HG03571 (cell line): ENCODE measurements around the gene EGFL6.

Source experiments
- ATAC-seq: cut with Tn5 transposase; IDR thresholded peaks from one replicate; pipeline ENCODE4 v1.9.1; 2021; ENCODE audit not compliant: unreplicated experiment

The EGFL6 gene, protein sequence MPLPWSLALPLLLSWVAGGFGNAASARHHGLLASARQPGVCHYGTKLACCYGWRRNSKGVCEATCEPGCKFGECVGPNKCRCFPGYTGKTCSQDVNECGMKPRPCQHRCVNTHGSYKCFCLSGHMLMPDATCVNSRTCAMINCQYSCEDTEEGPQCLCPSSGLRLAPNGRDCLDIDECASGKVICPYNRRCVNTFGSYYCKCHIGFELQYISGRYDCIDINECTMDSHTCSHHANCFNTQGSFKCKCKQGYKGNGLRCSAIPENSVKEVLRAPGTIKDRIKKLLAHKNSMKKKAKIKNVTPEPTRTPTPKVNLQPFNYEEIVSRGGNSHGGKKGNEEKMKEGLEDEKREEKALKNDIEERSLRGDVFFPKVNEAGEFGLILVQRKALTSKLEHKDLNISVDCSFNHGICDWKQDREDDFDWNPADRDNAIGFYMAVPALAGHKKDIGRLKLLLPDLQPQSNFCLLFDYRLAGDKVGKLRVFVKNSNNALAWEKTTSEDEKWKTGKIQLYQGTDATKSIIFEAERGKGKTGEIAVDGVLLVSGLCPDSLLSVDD

DNA sequence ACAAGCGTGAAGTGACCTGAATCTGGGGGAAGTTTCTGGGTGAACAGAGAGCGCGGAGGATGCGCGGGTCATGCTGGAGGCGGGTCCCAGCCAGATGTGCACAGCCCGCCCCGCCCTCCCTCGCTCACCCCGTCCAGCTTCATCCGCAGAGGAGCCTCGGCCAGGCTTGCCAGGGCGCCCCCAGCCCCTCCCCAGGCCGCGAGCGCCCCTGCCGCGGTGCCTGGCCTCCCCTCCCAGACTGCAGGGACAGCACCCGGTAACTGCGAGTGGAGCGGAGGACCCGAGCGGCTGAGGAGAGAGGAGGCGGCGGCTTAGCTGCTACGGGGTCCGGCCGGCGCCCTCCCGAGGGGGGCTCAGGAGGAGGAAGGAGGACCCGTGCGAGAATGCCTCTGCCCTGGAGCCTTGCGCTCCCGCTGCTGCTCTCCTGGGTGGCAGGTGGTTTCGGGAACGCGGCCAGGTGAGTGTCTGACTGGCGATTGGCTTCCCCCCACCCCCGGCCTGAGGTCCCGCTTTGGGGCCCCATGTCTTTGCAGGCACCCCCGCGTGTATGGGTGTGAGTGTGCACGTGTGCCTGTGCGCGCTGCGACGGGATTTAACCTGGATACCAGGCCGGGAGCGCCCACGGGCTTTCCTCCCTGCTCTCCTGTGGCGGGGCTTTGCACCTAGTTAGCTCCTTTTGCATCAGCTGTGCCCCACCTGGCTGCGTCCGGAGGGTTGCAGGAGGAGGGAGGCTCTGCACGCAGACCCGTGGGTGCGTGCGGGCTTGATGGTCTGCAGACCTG, at the start of gene EGFL6:
Gene EGFL6, plus strand, starts transcription at position 123 of the 782 bp plus-strand sequence. Its CDS starts 261 bp downstream, at position 384.
- no peak for ATAC-seq

DNA sequence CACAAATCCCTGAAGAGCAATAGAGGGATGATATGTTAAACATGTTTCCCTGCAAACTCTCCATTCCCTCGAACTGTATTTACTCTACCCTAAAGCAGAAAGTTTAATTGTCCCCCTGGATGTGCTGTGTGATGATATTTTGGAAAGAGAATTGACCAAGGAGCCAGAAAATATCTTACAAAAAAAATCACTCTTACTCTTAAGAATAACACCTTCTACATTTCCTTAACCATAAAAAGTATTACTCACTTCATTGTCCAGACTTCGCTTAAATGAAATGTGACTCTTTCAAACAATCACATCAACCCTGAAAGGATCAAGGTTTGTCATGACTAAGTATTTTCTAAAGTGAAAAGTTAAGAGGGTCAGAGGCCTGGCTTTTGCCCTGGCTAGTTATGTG, 49.0 kb upstream of the EGFL6 start:
- no peak for ATAC-seq

DNA sequence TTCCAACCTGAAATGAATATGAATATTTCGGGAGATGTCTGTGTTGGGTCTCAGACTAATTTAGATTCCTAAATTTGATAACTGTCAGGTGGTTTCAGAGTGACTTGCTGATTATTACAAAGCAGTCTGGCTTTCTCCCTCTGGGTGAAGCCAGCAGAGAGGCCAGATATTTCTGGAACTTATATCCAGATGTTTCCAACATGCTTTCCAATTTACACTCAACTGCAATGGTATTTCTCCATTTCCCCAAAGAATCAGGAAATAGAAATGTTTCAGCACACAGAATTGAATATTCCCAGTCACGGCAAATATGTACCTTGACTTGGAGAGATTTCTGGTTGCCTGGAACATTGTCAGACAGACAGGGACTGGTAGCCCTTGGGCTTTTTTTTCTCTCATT, 48.5 kb upstream of the EGFL6 start:
- ATAC-seq, result no peak

DNA sequence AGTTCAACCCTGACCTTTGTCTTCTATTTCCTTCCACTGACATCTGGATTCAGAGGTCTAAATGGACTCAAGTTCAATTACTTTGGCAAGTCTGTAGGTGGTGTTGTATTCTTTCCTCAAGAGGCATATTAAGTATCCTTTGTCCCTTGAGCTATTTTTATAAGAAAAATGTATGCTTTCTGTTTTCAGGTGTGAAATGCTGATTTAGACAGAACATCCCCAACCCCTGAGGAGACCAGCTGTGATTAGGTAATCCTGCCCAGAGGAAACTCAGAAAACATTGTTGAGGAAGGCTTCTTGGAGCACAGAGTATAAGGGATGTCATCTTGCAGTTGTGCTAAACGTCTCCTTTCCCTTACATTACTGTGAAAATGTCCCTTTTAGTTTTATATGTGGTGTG, 46.6 kb upstream of the EGFL6 start:
- ATAC-seq, result no peak

DNA sequence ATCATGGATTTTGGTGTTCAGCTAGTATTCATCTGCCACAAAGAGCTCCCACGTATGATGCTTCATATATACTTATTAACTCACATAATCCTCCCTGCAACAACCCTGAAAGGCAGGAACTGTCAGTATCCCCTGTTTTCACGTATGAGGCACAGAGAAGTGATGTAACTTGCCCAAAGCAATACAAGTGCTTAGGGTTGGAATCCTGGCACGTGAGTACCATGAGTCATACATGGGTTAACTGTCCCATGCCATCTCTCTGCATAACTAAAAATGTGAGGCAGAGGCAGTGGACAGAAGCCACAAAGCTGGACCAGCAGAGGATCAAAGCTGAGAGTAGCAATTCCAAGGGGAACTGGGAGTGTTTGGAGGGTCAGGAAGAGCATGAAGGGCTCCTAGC, 35.7 kb upstream of the EGFL6 start:
- no peak for ATAC-seq

DNA sequence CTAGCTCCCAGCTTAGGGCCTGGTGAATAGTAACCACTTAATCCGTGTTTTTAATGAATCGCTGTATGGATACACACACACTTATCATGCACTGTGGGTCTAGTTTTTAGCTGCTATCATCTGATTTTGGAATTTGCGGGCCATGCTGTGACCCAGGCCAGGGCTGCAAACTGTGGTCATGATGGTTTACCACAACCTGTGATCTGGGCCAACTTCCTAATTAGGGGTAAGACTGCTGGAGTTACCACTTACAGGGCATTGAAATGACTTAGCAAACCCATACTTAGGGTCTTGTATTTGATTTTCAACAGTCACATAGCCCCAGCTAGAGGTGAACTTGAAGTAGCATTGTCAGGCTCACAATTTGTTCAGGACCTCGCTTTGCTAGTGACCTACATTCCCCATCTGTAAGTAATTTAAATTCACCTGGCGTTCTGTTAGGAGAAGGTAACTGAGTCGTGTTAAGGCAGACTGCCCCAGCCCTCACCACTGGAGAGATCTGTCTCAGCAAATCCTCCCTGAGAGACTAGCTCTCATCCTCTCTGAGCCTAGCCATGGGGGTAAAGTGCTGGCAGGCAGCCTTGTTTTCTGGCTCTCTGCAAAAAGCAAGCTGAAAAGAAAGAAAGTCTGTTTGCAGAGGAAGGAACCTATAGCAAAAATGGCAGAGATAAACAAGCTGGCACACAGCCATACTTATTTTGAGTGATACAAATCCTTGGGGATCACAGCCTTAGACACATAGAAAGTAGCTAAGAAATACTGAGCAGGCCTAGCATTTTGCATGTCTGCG, 33.8 kb upstream of the EGFL6 start:
- ATAC-seq, result no peak

DNA sequence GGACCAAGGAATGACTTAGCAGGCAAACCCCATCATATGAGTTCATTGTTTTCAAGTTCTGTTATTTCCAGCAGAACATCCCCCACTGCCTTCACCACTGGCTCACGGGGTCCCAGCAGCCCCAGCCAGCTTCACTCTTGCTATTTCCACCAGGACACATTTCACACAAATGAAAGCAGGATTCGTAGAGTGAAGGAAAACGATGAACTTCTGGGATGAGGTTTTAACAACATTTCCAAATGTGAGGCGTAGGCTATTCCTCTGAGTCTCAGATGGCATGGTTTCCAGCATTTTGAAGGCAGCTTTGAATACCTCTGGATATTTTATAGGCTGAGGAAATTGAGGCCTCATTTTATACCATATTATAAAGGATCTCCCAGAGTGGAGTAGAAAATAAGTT, 32.9 kb upstream of the EGFL6 start:
- no peak for ATAC-seq

DNA sequence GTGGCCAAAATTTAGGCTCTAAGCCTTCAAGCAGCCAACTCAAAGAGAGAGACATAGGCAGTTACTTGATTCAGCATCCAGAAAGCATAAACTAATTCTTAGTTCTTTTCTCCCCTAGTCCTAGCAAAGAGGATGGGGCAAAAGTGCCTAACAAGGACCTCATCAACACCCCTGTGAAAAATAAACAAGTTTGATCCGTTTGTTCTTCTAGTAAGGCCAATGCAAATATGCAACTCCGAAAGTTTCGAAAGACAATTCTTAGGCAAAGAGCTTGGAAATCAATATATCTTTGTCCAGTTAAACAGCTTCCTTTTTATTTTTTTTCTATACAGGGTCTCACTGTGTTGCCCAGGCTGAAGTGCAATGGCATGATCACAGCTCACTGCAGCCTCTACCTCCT, 31.0 kb upstream of the EGFL6 start:
- no peak for ATAC-seq

DNA sequence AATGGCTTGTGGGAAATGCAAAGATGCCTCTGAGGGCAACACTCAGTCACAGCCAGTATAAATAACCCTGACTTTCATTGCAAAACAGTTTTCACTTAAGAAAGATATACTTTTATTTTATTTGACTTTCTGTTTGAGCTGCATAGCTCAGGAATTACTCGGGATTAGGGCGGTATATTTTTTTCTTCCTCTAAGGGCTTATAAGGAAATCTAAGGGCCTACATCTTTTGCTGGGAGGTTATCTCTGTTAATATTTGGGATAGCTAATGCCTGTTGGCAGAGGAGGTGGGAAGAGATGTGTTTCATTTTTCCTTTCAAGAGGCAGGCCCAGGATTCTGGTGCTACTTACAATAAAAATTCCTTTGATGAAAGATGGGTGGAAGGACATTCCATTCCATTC, 28.8 kb upstream of the EGFL6 start:
- ATAC-seq, result no peak

DNA sequence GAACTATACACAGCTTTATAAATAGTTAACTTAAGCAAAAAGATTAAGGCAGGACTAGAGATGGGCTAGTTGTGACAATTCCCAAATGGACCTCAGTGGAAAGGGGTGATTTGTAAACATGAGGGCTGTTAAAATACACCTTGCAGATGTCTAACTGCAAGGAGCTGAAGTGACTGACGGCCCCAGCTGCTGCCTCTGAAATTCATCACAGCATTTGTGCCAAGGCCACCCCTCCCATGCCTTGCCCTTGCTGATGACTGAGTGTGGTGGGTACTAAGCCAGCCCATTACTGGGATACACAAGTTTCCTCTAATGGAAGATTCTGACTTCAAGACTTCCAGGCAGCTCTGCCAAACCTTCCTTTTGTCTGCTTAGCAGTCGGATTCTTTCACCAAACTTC, 23.7 kb upstream of the EGFL6 start:
- no peak for ATAC-seq

DNA sequence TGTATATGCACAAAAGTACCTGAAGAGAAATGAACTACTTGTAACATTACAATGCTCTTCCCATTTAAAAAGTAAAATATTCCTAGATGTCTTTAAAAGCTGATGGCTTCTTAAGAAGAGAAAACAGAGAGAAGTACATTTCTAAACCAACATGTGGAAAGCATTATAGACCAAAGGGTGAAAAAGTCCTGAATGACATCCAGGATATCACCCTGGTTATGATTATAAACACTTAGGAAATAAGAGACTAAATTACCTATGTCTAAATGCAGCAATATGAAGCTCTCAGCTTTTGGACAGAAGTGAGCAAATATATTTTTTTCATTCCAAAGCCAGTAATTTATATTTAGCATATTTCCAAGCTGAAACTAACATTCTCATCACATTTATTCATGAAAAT, 21.7 kb upstream of the EGFL6 start:
- ATAC-seq, result no peak

DNA sequence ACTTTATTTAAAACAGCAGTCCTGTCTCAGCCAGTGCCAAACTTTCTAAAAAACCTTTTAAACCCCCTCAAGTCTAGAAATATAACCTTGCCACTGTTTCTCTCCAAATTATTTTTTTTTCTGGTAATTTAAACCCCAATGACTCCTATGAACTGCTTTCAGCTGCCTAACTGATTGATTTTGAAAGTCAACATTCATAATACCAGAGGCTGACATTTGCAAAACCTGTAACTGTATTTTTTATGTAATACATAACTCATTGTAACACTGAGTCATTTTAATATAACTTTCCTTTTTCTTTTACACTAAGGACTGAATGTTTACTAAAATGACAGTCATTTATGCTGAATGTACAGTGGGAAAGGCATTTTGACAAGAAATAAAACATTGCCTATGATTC, 19.1 kb upstream of the EGFL6 start:
- no peak for ATAC-seq

DNA sequence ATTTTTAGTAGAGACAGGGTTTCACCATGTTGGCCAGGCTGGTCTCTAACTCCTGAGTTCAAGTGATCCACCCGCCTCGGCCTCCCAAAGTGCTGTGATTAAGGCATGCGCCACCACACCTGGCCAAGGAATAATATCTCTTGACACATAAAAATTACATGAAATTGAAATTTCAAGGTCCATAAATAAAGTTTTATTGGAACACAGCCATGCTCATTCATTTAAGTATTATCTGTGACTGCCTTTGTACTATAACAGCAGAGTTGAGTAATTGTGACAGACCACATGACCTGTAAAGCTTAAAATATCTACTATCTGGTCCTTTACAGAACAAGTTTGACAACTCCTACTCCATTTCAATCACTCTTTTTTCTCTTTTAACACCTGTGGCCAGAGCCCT, 17.8 kb upstream of the EGFL6 start:
- no peak for ATAC-seq

DNA sequence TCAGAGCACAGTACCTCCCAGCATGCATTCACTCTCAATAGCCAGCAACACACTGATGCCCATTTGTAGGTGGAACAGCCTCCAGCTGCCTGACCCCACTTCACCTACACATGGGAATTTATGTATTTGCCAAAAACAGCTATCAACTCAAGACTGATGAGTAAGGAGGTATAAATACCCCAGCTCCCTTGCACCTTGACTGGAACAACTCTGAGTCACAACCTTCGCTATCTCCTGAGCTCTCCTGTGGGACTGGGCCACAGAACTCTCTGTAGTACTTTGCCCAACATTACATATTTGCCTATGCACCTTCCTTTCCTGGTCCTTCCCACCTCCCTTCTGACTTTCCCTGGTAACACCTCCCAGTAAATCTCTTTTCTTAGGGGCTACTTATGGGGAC, 16.5 kb upstream of the EGFL6 start:
- ATAC-seq, result no peak

DNA sequence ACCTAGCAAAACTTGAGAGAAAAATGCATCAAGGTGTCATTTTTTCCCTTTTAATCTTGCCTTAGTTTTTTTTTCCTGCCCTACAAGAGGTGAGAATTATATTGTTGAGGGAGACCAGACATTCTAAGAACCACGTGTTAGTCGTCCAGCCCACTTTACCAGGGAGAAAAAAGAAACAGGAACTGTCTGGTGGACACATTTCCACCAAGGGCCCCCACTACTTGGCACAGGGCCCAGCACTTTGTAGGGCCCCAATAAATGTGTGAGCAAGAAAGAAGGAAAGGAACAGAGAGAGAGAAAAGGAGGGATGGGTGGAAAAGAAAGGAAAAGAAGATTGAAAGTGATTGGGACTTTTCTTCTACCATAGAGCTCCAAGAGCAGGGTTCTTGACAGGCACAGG, 3.9 kb upstream of the EGFL6 start:
- ATAC-seq, result no peak

DNA sequence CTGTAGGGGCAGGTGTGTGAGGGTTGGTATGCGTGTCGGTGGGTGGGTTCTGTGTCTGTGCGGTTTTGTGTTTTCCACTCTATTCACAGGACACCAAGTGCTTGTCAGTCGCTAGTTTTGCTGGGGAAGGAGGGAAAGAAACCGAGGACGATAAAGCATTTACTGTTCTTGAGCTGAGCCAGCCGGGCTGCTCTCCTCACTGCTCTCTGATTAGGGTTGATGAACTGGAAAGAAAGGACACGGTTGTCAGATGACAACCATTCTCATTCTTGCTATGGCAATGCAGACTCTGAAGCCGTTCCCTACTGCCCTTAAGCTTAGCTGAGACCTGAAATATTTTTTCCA, 832 bp downstream of the EGFL6 start:
- no peak for ATAC-seq

DNA sequence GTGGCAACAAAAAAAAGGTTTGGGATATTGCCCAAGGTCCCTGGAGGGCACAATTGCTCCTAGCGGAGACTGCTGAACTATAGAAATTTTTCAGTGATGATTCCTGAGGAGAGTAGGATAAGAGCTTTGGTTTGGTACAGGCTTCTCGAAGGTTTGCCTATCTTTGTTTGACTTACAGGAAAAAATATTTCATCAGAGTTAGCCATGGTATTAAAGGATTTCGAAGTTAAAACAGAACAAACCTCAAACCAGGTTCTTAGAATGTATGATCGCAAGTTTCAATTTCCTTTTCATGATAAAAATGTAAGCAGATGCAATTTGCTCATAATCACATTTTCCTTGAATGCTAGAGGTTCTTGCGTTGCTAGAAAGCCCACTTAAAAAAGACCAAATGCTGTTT, 1.7 kb downstream of the EGFL6 start:
- ATAC-seq, result no peak

DNA sequence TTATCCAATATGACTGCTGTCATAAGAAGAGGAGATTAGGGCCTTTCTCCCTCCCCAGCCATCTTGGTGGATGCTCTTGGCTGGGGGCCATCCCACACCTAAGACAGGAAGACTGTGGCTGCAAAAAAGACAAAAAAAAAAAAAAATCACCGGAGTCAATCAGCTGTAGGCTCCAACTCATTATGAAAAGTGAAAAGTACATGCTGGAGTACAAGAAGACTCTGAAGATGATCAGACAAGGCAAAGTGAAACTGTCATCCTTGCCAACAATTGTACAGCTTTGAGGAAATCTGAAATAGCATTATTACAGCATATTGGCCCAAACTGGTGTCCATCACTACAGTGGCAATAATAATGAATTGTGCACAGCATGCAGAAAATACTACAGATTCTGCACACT, 5.2 kb downstream of the EGFL6 start:
- no peak for ATAC-seq

DNA sequence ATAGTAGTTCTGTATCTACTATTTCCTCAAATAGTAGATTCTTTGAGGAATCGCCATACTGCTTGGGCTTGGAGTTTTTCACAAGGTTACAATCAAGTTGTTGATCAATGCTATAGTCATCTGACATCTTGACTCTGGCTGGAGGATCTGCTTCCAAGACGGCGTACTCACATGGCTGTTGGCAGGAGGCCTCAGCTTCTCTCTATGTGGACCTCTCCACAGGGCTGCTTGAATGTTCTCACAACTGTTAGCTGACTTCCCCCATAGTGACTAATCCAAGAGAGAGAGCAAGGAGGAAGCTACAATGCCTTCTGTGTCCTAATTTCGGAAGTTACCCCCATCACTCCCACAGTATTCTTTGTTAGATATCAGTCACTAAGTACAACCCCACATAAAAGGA, 10.3 kb downstream of the EGFL6 start:
- no peak for ATAC-seq

DNA sequence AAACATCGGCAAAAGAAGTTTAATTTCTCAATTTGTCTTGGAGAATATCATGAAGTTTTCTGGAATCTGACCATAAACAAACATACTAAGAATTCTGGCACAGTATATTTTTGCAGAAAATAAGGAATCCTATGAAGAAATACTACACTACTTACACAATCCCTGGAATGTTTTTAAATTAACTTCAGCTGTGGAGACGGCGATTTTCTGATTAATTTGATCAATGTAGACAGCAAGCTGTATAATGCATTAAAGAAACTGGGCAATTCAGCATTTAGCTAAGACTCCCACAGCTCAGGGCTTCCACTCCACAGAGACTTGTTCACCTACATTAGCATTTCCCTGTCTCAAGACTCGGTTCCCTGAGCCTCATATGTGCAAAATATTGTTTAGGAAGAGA, 12.2 kb downstream of the EGFL6 start:
- ATAC-seq, result no peak

DNA sequence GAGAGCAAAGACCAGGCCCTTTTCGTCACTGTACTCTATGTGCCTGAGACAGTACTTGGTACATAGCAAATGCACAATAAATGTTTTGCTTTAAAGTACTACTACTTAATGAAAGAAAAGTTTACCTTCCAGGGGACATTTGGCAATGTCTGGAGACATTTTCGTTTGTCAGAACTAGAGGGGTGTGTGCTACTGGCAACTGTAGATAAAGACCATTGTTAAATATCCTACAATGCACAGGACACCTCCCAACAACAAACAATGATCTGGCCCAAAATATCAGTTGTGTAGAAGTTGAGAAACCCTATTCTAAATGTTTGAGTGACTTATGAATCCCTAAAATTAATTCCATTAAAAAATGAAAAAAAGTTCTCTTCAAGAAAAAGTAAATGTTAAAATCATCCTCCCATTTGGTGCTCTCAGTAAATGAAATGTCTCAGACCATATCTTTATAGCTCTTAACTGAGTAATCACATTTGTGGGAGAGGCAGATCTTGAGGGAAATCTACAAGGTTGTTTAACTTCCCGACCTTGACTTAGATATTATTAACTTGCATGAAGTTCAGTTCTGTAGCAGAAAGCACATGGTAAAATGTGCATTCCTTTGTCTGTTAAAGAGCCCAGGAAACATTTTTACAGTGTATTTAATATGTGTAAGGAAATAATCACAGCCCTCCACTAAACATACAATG, 18.5 kb downstream of the EGFL6 start:
- ATAC-seq, result no peak
